HepG2 (cell line): ENCODE measurements around the gene COL26A1. TPM values are rescaled to one million over a fixed set of nuclear protein-coding genes. Genes with fewer than 3 reads are reported as not detected.

Experiments used
- ATAC-seq: fragments of 200-7000 bp; cut with Tn5 transposase; 3 replicates; pipeline ENCODE4 v1.9.1; 2020; ENCODE audit warnings: mild to moderate bottlenecking, moderate library complexity
- BruUV-seq: library from RNA; stranded (reverse); fragments of 400-500 nt; replicated peaks from 2 replicates; lab custom pipeline; 2021; lab: Mats Ljungman, UMichigan
- CTCF ChIA-PET: fragments of 300-600 bp; formaldehyde crosslinking; extraction: SDS; loops from one replicate; lab custom pipeline; 2021; ENCODE audit warnings: low total read pairs, inconsistent platforms, low intra/inter-chr PET ratio; lab: Yijun Ruan, JAX
- POLR2A ChIA-PET: fragments of 350-600 bp; sonication (Branson Sonifier 250); formaldehyde crosslinking; loops from one replicate; lab custom pipeline; 2020; ENCODE audit warnings: antibody characterized with exemption, inconsistent platforms; lab: Yijun Ruan, JAX
- DNase-seq: peaks from one replicate; pipeline ENCODE4 v3.0.0-alpha.2; 2015; ENCODE audit warnings: low spot score
- FAIRE-seq: peaks from 3 replicates; lab custom pipeline; 2011; peaks lifted over from hg19 to GRCh38; lab: Jason Lieb, UNC
- H2AFZ ChIP-seq: one replicate; pipeline ENCODE4 v1.6.1; 2011; ENCODE audit warnings: low read length, inconsistent platforms
- H3K27ac ChIP-seq: fragments of 300-600 bp; 3 replicates; pipeline ENCODE4 v1.8.0; 2011; ENCODE audit warnings: mixed run types, mild to moderate bottlenecking, mixed read lengths, low read length, inconsistent platforms; ENCODE audit not compliant: insufficient read depth; ENCODE audit errors: extremely low read length
- H3K27me3 ChIP-seq, 2 experiments: fragments of 200-600 bp in 1 of 2; 2 replicates in 1 of 2; 3 replicates in 1 of 2; pipeline versions ENCODE4 v1.6.0 to v1.8.0; 2011; ENCODE audit warnings: low read length in 2 of 2, mild to moderate bottlenecking in 2 of 2, moderate library complexity in 2 of 2, inconsistent platforms in 1 of 2; ENCODE audit not compliant: insufficient read depth in 2 of 2, control insufficient read depth in 1 of 2
- H3K36me3 ChIP-seq, 2 experiments: fragments of 200-600 bp in 1 of 2; replicated peaks in 1 of 2; 2 replicates in 1 of 2; 3 replicates in 1 of 2; pipeline versions ENCODE4 v1.5.1 to v1.8.0; 2011; ENCODE audit warnings: low read length in 2 of 2, inconsistent platforms in 1 of 2; ENCODE audit not compliant: insufficient read depth in 2 of 2, control insufficient read depth in 1 of 2
- H3K4me1 ChIP-seq: 2 replicates; pipeline ENCODE4 v1.5.1; 2012; ENCODE audit warnings: low read length, inconsistent platforms; ENCODE audit not compliant: insufficient read depth
- H3K4me2 ChIP-seq: 2 replicates; pipeline ENCODE4 v1.6.0; 2011; ENCODE audit warnings: low read depth, low read length, inconsistent platforms
- H3K4me3 ChIP-seq, 3 experiments: fragments of 200-600 bp in 1 of 3; sonication (generic), shearing (Covaris generic) in 1 of 3; replicated peaks in 1 of 3; 2 replicates each; pipeline ENCODE4 v1.5.1; 2011 to 2016; ENCODE audit warnings: low read length in 3 of 3, inconsistent platforms in 2 of 3, low read depth in 2 of 3, mild to moderate bottlenecking in 2 of 3, control low read depth in 1 of 3, mixed read lengths in 1 of 3; ENCODE audit not compliant: insufficient read depth in 1 of 3
- H3K79me2 ChIP-seq: one replicate; pipeline ENCODE4 v1.6.1; 2011; ENCODE audit warnings: low read length, inconsistent platforms; ENCODE audit not compliant: insufficient read depth
- H3K9ac ChIP-seq: 2 replicates; pipeline ENCODE4 v1.6.0; 2011; ENCODE audit warnings: mild to moderate bottlenecking, low read depth, low read length, inconsistent platforms; ENCODE audit not compliant: insufficient read depth
- H3K9me3 ChIP-seq: 2 replicates; pipeline ENCODE4 v1.5.1; 2012; ENCODE audit warnings: mild to moderate bottlenecking, low read length
- H4K20me1 ChIP-seq: 2 replicates; pipeline ENCODE4 v1.6.0; 2011; ENCODE audit warnings: inconsistent platforms, mild to moderate bottlenecking, low read length, moderate library complexity; ENCODE audit not compliant: insufficient read depth
- ADNP ChIP-seq: sonication (generic); formaldehyde crosslinking; IDR thresholded peaks from 2 replicates; pipeline ENCODE4 v1.4.0; 2020; ENCODE audit warnings: missing genetic modification reagents
- ARNTL ChIP-seq: sonication (generic); formaldehyde crosslinking; IDR thresholded peaks from 2 replicates; pipeline ENCODE4 v1.4.0; 2020; ENCODE audit warnings: mild to moderate bottlenecking, missing genetic modification reagents
- ATF2 ChIP-seq: sonication (generic); formaldehyde crosslinking; IDR thresholded peaks from 2 replicates; pipeline ENCODE4 v1.4.0; 2020; ENCODE audit warnings: missing genetic modification reagents
- CC2D1A ChIP-seq: sonication (generic); formaldehyde crosslinking; IDR thresholded peaks from 2 replicates; pipeline ENCODE4 v1.8.1; 2023; ENCODE audit warnings: mild to moderate bottlenecking, missing genetic modification reagents
- ERF ChIP-seq: IDR thresholded peaks from 2 replicates; pipeline ENCODE4 v1.6.1; 2018; ENCODE audit warnings: missing biosample characterization, missing genetic modification reagents
- FLYWCH1 ChIP-seq: sonication (generic); formaldehyde crosslinking; IDR thresholded peaks from 2 replicates; pipeline ENCODE4 v1.8.1; 2023; ENCODE audit warnings: mild to moderate bottlenecking, missing genetic modification reagents
- NCOA5 ChIP-seq: sonication (generic); formaldehyde crosslinking; IDR thresholded peaks from 2 replicates; pipeline ENCODE4 v1.4.0; 2020; ENCODE audit warnings: missing genetic modification reagents
- NFKBIZ ChIP-seq: IDR thresholded peaks from 2 replicates; pipeline ENCODE4 v1.6.1; 2018; ENCODE audit warnings: missing genetic modification reagents, missing compliant biosample characterization
- PAF1 ChIP-seq: IDR thresholded peaks from 2 replicates; pipeline ENCODE4 v1.6.1; 2016; ENCODE audit warnings: missing genetic modification reagents, missing compliant biosample characterization
- SP2 ChIP-seq: sonication (generic); formaldehyde crosslinking; IDR thresholded peaks from 2 replicates; pipeline ENCODE4 v1.5.1; 2020; ENCODE audit warnings: mild to moderate bottlenecking, missing genetic modification reagents
- ZC3H4 ChIP-seq: sonication (generic); formaldehyde crosslinking; IDR thresholded peaks from 2 replicates; pipeline ENCODE4 v1.4.0; 2020; ENCODE audit warnings: missing genetic modification reagents, borderline replicate concordance
- ZFP36L1 ChIP-seq: sonication (generic); formaldehyde crosslinking; IDR thresholded peaks from 2 replicates; pipeline ENCODE4 v1.8.0; 2022; ENCODE audit warnings: mild to moderate bottlenecking, missing genetic modification reagents, moderate library complexity
- ZMYM4 ChIP-seq: sonication (generic); formaldehyde crosslinking; IDR thresholded peaks from 2 replicates; pipeline ENCODE4 v1.8.1; 2023; ENCODE audit warnings: mild to moderate bottlenecking, missing genetic modification reagents
- ZNF138 ChIP-seq: sonication (generic); formaldehyde crosslinking; IDR thresholded peaks from 2 replicates; pipeline ENCODE4 v1.5.0; 2020; ENCODE audit warnings: mild to moderate bottlenecking, low read depth, missing genetic modification reagents
- ZNF160 ChIP-seq: sonication (generic); formaldehyde crosslinking; IDR thresholded peaks from 2 replicates; pipeline ENCODE4 v1.8.0; 2022; ENCODE audit warnings: mild to moderate bottlenecking, inconsistent platforms, missing genetic modification reagents
- ZNF263 ChIP-seq: sonication (generic); formaldehyde crosslinking; IDR thresholded peaks from 2 replicates; pipeline ENCODE4 v1.4.0; 2020; ENCODE audit warnings: missing genetic modification reagents
- ZNF629 ChIP-seq: sonication (generic); formaldehyde crosslinking; conservative IDR thresholded peaks from 2 replicates; pipeline ENCODE4 v1.5.0; 2020; ENCODE audit warnings: missing genetic modification reagents
- ZNF777 ChIP-seq: sonication (generic); formaldehyde crosslinking; IDR thresholded peaks from 2 replicates; pipeline ENCODE4 v1.4.0; 2020; ENCODE audit warnings: missing genetic modification reagents
- ZNF839 ChIP-seq: sonication (generic); formaldehyde crosslinking; IDR thresholded peaks from 2 replicates; pipeline ENCODE4 v1.4.0; 2020; ENCODE audit warnings: missing genetic modification reagents, mild to moderate bottlenecking, borderline replicate concordance
- WGBS: methylation state at CpG from one replicate; pipeline ENCODE4 v1.1.6; 2017; ENCODE audit warnings: low lambda C conversion rate; 5-methylcytosine and 5-hydroxymethylcytosine counted together
- in situ Hi-C: cut with HindIII; loops from 2 replicates; pipeline ENCODE4 v1.10.0; 2017; ENCODE audit warnings: low pct_unique_long_range_greater_than_20kb; ENCODE audit not compliant: extremely low pct_ligation_motif_present
- intact Hi-C: fragments of 100-400 bp; cut with micrococcal nuclease; formaldehyde crosslinking; loops from one replicate; pipeline ENCODE4 v1.10.0; 2022; ENCODE audit not compliant: unreplicated experiment
- polyA plus RNA-seq, 8 experiments: library from polyadenylated mRNA; depleted of rRNA in 3 of 8; stranded (reverse) in 7 of 8; unstranded in 1 of 8; fragments of >200 nt; fragmentation: Illumina TruSeq in 4 of 8; extraction: Trizol in 4 of 8; gene quantifications; 2 replicates each; pipeline versions ENCODE4 v1.2.1 to v1.2.3, GENCODE V29; 2011 to 2016; ENCODE audit warnings: low read depth in 4 of 8, missing spikeins in 1 of 8, mixed read lengths in 1 of 8; ENCODE audit not compliant: insufficient read depth in 1 of 8
- total RNA-seq, 5 experiments: library from RNA; depleted of rRNA; stranded (reverse); fragments of >200 nt; fragmentation: Illumina TruSeq; extraction: Trizol; gene quantifications; 2 replicates each; pipeline ENCODE4 v1.2.3, GENCODE V29; 2016; ENCODE audit warnings: low read depth in 1 of 5

COL26A1 gene
- total and polyA plus RNA-seq, 2 of the 13 experiments (the other 11 are each of a cell fraction or from before 2014, with no cell fraction given): 7.8 to 9.2 TPM

DNA sequence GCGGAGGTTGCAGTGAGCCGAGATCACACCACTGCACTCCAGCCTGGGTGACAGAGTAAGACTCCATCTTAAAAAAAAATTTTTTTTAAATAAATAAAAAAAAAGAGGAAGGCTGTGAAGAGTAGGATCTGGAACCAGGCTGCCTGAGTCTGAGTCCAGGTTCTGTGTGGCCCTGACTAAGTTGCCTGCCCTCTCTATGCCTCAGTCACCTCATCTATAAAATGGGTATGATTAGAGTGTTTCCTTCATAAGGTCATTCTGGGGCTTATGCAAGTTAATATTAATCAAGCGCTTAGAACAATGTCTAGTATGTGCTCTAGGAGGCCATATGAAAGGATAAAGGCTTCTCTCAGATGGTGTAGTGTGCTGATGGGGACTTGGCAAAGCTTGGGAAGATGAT lies 12.3 kb downstream of the COL26A1 start:
- TF ChIP-seq ZNF629 (CRISPR knock-in tag) (peak; percentile 67), ZNF263 (CRISPR knock-in tag) (no peak)
- DNase-seq (no peak), ATAC-seq (no peak), FAIRE-seq (no peak)
- no TSS peak for BruUV-seq
- intact Hi-C loops: no loop called here
- H4K20me1 ChIP-seq: no peaks in the 10 kb centered on the region
- H2AFZ ChIP-seq: no peak overlapping the region
- CTCF ChIA-PET: no interaction called here
- H3K27ac ChIP-seq: no peak overlapping the region
- no peak overlapping the region for H3K9ac ChIP-seq
- H3K9me3 ChIP-seq: no peaks in the 10 kb centered on the region
- H3K79me2 ChIP-seq: no peaks in the 10 kb centered on the region
- WGBS: 89% methylated on average over 3 of the region's 3 CpGs
- H3K4me2 ChIP-seq: no peak overlapping the region
- H3K27me3 ChIP-seq: no peaks in the 10 kb centered on the region
- POLR2A ChIA-PET: no interaction called here
- in situ Hi-C loops: no loop called here
- H3K36me3 ChIP-seq: no peaks in the 10 kb centered on the region
- H3K4me1 ChIP-seq: peaks cover 18% of the 10 kb centered on the region
- no peak overlapping the region for H3K4me3 ChIP-seq

DNA sequence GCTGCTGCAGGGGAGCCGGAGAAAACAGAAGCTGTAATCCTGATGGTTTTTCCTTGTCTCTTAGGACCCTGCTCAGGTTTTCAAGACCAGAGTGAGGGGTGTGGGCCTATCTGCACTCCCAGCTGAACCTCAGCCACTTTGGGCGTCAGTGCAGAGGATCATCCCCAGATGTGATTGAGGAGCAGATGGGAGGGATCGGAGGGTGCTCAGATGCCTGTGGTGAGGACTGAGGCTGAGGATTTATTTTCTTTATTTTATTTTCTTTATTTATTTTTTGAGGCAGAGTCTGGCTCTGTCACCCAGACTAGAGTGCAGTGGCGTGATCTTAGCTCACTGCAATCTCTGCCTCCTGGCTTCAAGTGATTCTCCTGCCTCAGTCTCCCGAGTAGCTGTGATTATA lies 13.9 kb downstream of the COL26A1 start:
- Histone ChIP-seq H3K4me3 (no peak overlapping the region), H3K79me2 (no peaks in the 10 kb centered on the region), H3K4me2 (no peak overlapping the region), H3K9ac (no peak overlapping the region), H3K9me3 (no peaks in the 10 kb centered on the region), H3K27ac (no peak overlapping the region), H3K4me1 (peaks cover 18% of the 10 kb centered on the region), H3K36me3 (no peaks in the 10 kb centered on the region), H2AFZ (no peak overlapping the region), H3K27me3 (no peaks in the 10 kb centered on the region; a peak in 1 of 5 replicates), H4K20me1 (no peaks in the 10 kb centered on the region)
- ATAC-seq (no peak), FAIRE-seq (no peak), DNase-seq (no peak)
- ChIA-PET POLR2A (no interaction called here), CTCF (no interaction called here)
- intact Hi-C loops (no loop called here), in situ Hi-C loops (no loop called here)
- TF ChIP-seq ZC3H4 (CRISPR knock-in tag) (no peak), ZMYM4 (CRISPR knock-in tag) (no peak), SP2 (CRISPR knock-in tag) (no peak), ATF2 (CRISPR knock-in tag) (no peak), NFKBIZ (CRISPR knock-in tag) (no peak), ADNP (CRISPR knock-in tag) (no peak), ZNF160 (CRISPR knock-in tag) (no peak), ARNTL (CRISPR knock-in tag) (no peak), ZNF777 (CRISPR knock-in tag) (no peak), ERF (CRISPR knock-in tag) (no peak), PAF1 (CRISPR knock-in tag) (no peak), CC2D1A (CRISPR knock-in tag) (no peak), NCOA5 (CRISPR knock-in tag) (no peak), FLYWCH1 (CRISPR knock-in tag) (no peak), ZFP36L1 (CRISPR knock-in tag) (no peak), ZNF138 (CRISPR knock-in tag) (no peak), ZNF839 (CRISPR knock-in tag) (no peak)
- BruUV-seq: no TSS peak
- WGBS: 81% methylated on average over 5 of the region's 5 CpGs
